Measurements from ENCODE around the gene SMYD3. TPM values are rescaled to one million over a fixed set of nuclear protein-coding genes. Genes with fewer than 3 reads are reported as not detected.

The SMYD3 gene
- total RNA-seq, 1 donor: 171 TPM

DNA sequence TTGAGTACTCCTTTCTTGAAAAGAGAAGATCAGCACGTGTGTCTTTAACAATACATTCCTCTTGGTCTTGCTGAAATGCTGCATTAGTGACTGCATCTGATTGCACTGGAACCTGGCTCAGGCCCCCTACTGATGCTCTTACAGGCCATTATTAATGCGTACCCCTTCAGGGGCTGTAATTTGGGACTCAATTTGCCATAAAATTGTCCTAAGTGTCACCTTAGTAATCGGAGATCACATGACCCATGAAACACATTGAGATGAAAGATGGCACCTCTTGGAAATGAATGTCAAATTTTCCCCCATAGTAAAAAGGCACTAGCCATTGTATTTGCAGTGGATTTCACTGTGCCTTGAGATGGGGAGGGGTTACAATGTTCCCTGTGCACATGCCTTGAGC lies 789.0 kb downstream of the SMYD3 start:
- Histone ChIP-seq H3K27ac (ENCODE audit: low read depth, low read length) (no peak overlapping the region), H2AFZ (ENCODE audit: low read length) (no peak overlapping the region), H3K36me3 (ENCODE audit: insufficient read depth, low read length) (no peaks in the 10 kb centered on the region), H3K9me3 (ENCODE audit: low read depth, low read length) (no peaks in the 10 kb centered on the region), H3K79me2 (ENCODE audit: insufficient read depth, low read length) (no peaks in the 10 kb centered on the region), H3K27me3 (ENCODE audit: insufficient read depth, low read length) (no peaks in the 10 kb centered on the region), H3K4me3 (ENCODE audit: insufficient read depth, low read length) (no peak overlapping the region), H3K4me1 (ENCODE audit: insufficient read depth, low read length) (peaks cover 15% of the 10 kb centered on the region), H4K20me1 (ENCODE audit: insufficient read depth, low read length) (peaks cover 4% of the 10 kb centered on the region), H3K4me2 (ENCODE audit: insufficient read depth, low read length) (no peak overlapping the region)
- TF ChIP-seq, protein P1, sequence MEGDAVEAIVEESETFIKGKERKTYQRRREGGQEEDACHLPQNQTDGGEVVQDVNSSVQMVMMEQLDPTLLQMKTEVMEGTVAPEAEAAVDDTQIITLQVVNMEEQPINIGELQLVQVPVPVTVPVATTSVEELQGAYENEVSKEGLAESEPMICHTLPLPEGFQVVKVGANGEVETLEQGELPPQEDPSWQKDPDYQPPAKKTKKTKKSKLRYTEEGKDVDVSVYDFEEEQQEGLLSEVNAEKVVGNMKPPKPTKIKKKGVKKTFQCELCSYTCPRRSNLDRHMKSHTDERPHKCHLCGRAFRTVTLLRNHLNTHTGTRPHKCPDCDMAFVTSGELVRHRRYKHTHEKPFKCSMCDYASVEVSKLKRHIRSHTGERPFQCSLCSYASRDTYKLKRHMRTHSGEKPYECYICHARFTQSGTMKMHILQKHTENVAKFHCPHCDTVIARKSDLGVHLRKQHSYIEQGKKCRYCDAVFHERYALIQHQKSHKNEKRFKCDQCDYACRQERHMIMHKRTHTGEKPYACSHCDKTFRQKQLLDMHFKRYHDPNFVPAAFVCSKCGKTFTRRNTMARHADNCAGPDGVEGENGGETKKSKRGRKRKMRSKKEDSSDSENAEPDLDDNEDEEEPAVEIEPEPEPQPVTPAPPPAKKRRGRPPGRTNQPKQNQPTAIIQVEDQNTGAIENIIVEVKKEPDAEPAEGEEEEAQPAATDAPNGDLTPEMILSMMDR (IDR thresholded peaks at IDR 0.05; ENCODE audit: extremely low read depth, low read depth, low read length): no peak
- no peak for DNase-seq (ENCODE audit: insufficient read length, low spot score, missing footprints)

DNA sequence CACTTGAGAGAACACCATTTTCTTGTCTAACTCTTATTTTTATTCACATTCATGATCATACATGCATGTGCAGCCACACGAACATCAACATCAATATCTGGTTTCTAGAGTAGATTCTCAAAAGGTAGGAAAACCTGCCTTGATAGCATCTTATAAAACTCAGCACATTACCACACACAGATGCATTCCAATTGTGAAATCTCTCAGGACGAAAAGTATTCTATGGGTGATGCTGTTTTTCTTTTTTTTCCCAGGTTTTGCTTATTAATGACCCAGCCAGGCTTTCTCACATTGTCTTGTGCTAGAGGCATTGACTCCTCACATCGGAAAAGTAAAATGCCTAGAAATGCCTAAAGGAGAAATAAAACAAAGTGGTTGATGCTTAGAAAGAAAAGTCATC lies 789.5 kb downstream of the SMYD3 start:
- no peak overlapping the region for H2AFZ ChIP-seq (ENCODE audit: low read length)
- H3K9me3 ChIP-seq (ENCODE audit: low read depth, low read length): no peaks in the 10 kb centered on the region
- H4K20me1 ChIP-seq (ENCODE audit: insufficient read depth, low read length): peaks cover 4% of the 10 kb centered on the region
- DNase-seq (ENCODE audit: insufficient read length, low spot score, missing footprints): no peak
- H3K4me1 ChIP-seq (ENCODE audit: insufficient read depth, low read length): peaks cover 15% of the 10 kb centered on the region
- no peaks in the 10 kb centered on the region for H3K79me2 ChIP-seq (ENCODE audit: insufficient read depth, low read length)
- H3K36me3 ChIP-seq (ENCODE audit: insufficient read depth, low read length): no peaks in the 10 kb centered on the region
- no peak overlapping the region for H3K4me2 ChIP-seq (ENCODE audit: insufficient read depth, low read length)
- TF ChIP-seq, protein P1 (IDR thresholded peaks at IDR 0.05; ENCODE audit: extremely low read depth, low read depth, low read length): no peak
- H3K4me3 ChIP-seq (ENCODE audit: insufficient read depth, low read length): no peak overlapping the region
- no peak overlapping the region for H3K27ac ChIP-seq (ENCODE audit: low read depth, low read length)
- H3K27me3 ChIP-seq (ENCODE audit: insufficient read depth, low read length): no peaks in the 10 kb centered on the region

DNA sequence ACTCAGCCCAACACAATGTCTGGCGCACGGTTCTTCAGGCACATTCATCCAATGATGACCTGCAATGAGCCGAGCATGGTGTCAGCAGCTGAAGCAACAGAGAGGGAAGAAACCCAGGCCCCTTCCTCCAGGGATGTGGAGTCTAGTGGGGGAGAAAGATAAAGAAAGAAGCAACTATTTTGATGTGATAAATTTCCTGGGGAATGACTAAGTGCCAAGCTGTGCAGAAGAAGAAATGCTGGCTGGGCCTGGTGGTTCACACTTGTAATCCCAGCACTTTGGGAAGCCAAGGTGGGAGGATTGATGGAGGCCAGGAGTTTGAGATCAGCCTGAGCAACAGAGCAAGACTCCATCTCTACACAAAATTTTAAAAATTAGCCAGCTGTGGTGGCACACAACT lies 790.5 kb downstream of the SMYD3 start:
- Histone ChIP-seq H3K9me3 (ENCODE audit: low read depth, low read length) (no peaks in the 10 kb centered on the region), H2AFZ (ENCODE audit: low read length) (peak overlapping the region; percentile 45), H4K20me1 (ENCODE audit: insufficient read depth, low read length) (peaks cover 4% of the 10 kb centered on the region), H3K4me3 (ENCODE audit: insufficient read depth, low read length) (peak overlapping the region; percentile 20), H3K36me3 (ENCODE audit: insufficient read depth, low read length) (no peaks in the 10 kb centered on the region), H3K4me1 (ENCODE audit: insufficient read depth, low read length) (peaks cover 15% of the 10 kb centered on the region), H3K27me3 (ENCODE audit: insufficient read depth, low read length) (peaks cover 2% of the 10 kb centered on the region), H3K4me2 (ENCODE audit: insufficient read depth, low read length) (peak overlapping the region; percentile 29), H3K79me2 (ENCODE audit: insufficient read depth, low read length) (no peaks in the 10 kb centered on the region), H3K27ac (ENCODE audit: low read depth, low read length) (peak overlapping the region; percentile 50)
- no peak for DNase-seq (ENCODE audit: insufficient read length, low spot score, missing footprints)
- TF ChIP-seq, protein P1 (IDR thresholded peaks at IDR 0.05; ENCODE audit: extremely low read depth, low read depth, low read length): no peak

DNA sequence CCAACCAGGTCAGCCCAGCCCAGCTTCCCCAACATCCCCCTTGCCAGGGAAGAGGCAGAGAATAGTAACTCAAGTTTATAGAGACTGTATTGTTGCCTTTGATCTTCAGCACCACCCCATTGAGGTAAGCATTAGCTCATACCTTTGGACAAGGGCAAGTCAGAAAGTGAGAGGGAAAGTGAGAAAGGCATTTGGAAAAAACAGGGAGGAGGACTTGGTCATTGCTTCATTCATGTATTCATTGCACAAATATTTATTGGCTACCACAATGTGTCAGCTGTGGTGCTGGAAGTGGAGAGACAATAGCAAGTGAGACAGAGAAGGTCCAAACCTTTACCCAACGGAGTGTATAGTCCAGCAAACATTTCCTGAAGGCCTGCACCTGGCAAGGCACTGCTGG lies 791.1 kb downstream of the SMYD3 start:
- DNase-seq (ENCODE audit: insufficient read length, low spot score, missing footprints): peak; percentile 85
- H3K4me3 ChIP-seq (ENCODE audit: insufficient read depth, low read length): peak overlapping the region; percentile 20
- H3K4me1 ChIP-seq (ENCODE audit: insufficient read depth, low read length): peaks cover 15% of the 10 kb centered on the region
- peak overlapping the region; percentile 29 for H3K4me2 ChIP-seq (ENCODE audit: insufficient read depth, low read length)
- no peaks in the 10 kb centered on the region for H3K9me3 ChIP-seq (ENCODE audit: low read depth, low read length)
- peak overlapping the region; percentile 45 for H2AFZ ChIP-seq (ENCODE audit: low read length)
- H3K27ac ChIP-seq (ENCODE audit: low read depth, low read length): peak overlapping the region; percentile 11
- peaks cover 2% of the 10 kb centered on the region for H3K27me3 ChIP-seq (ENCODE audit: insufficient read depth, low read length)
- H3K36me3 ChIP-seq (ENCODE audit: insufficient read depth, low read length): no peaks in the 10 kb centered on the region
- TF ChIP-seq, protein P1 (IDR thresholded peaks at IDR 0.05; ENCODE audit: extremely low read depth, low read depth, low read length): no peak
- H3K79me2 ChIP-seq (ENCODE audit: insufficient read depth, low read length): no peaks in the 10 kb centered on the region
- peaks cover 4% of the 10 kb centered on the region for H4K20me1 ChIP-seq (ENCODE audit: insufficient read depth, low read length)
